Measurements from ENCODE around the gene PDE4D.
"Not testable (repeated sequence)": the region's sequence is repeated elsewhere in the genome, so short reads cannot be mapped to it uniquely, and the experiment has no call there.

The PDE4D gene

GRCh38 chr5:59600998-59601397 lies 292.5 kb downstream of the PDE4D start:
- no peak for DNase-seq

DNA sequence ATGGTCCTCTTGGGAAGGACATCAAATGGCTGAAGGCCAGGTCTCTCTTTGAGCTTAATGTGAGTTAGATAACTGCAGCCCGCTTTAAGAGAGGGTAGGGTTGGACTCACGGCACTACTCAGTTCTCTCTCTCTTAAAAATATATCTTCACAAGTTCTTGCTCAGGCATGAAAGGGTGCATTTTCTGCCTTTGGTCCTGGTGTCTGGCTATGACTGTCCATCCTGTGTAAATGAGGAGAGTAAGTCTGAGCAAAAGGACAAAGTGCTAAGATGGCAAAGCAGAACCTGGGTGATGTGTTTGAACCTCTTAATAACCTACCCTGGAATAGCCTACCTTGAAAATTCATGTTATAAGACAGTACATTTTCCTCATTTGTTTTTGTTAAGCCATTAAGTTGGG lies 293.4 kb downstream of the PDE4D start:
- DNase-seq = no peak

- no peak for DNase-seq
Observed at GRCh38 chr5:59599729-59600128, 293.8 kb downstream of the PDE4D start.

- no peak for DNase-seq
Observed at GRCh38 chr5:59598547-59598874, 295.0 kb downstream of the PDE4D start.

DNA sequence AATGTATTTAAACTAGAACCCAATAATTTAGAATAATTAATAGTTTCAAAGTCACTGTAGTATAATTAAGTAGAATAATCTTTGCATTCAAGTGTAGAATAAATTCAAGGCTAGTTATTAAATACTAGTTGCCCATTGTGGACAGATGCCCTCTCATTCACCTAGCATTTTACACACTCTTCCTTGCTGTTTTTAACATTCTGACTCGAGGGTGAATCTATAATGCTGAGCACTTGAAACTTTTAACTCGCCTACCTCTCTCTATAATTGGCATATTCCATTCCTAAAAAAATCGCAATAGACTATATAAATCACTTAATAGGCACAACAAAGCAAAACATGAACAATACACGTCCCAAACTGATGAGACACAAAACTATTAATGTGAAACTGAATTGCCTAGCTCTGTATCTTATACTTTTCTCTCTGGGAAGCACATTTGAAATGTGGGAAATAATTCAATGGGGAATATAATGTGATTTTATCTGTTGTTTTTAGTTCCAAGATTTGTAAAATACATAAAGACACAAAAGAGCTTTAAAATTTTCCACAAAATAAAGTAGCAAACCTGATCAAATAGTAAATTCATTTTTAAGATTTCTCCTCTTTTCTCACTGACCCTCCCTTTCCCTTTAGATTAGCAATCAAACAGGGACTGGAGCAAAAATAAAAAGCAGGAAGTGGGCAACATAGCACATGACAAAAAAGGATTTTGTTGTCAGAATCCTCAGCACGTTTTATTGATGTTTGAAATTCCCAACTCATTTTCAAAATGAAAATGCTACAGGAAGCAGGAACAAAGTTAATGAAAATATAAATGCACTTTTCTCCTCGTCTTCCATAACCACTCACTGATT lies 295.6 kb downstream of the PDE4D start:
- DNase-seq = no peak

- DNase-seq = no peak
Observed at GRCh38 chr5:59596586-59597350, 296.8 kb downstream of the PDE4D start.

DNA sequence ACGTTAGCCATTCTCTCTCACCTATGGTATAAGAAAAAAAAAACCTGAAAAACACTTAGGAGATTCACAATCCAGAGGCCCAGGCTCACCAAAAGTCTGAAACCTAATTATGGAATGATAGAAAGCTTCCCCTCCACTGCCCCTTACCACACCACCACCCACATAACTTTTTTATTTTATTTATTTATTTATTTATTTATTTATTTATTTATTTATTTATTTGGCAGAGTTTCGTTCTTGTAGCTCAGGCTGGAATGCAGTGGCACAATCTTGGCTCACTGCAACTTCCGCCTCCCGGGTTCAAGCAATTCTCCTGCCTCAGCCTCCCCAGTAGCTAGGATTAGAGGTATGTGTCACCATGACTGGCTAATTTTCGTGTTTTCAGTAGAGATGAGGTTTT lies 299.4 kb downstream of the PDE4D start:
- DNase-seq = not testable (repeated sequence)

DNA sequence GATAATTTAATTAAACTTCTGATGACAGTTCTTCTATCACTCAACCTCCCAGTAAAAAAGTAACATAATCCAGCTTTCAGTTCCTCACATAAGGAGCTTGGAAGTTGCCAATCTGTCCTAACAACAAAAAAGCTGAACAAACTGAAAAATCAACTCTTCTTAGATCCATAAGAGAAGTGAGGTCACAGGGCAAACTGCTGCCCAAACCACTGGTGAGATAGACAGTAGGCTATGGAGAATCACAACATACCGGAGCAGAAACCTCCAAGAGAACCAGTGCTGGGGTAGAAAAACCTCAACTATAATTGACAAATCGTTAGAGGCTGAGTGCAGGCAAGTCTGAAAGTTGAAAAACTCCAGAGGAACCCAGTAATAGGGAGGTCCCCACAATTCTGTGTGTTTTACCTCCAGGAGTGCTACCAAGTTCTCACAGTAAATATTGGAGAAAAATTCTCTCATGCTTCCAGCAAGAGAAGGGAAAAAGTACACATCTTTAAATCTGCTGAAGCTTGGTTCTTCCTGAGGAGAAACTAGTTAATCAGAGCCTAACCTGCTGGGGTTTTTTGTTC lies 300.0 kb downstream of the PDE4D start:
- no peak for DNase-seq

- DNase-seq = no peak
Observed at GRCh38 chr5:59592101-59592500, 301.4 kb downstream of the PDE4D start.

- DNase-seq = no peak
Observed at GRCh38 chr5:59591162-59591561, 302.4 kb downstream of the PDE4D start.

DNA sequence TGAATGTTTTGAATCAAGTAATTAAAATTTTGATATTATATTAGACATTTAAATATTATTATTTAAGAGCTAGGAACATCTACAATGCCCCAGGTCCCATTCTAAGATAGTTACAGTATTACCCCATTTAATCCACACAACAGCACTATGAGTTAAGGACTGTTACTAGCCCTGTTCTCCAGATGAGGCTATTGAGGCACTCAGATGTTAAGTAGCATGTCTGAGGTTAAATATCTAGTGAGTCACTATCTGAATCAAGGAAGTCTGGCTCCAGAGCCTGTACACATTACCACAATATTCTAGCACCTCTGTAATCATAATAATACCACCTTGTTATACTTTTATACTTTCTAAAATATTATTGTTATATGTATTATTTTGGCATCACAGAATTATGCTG lies 304.6 kb downstream of the PDE4D start:
- no peak for DNase-seq

DNA sequence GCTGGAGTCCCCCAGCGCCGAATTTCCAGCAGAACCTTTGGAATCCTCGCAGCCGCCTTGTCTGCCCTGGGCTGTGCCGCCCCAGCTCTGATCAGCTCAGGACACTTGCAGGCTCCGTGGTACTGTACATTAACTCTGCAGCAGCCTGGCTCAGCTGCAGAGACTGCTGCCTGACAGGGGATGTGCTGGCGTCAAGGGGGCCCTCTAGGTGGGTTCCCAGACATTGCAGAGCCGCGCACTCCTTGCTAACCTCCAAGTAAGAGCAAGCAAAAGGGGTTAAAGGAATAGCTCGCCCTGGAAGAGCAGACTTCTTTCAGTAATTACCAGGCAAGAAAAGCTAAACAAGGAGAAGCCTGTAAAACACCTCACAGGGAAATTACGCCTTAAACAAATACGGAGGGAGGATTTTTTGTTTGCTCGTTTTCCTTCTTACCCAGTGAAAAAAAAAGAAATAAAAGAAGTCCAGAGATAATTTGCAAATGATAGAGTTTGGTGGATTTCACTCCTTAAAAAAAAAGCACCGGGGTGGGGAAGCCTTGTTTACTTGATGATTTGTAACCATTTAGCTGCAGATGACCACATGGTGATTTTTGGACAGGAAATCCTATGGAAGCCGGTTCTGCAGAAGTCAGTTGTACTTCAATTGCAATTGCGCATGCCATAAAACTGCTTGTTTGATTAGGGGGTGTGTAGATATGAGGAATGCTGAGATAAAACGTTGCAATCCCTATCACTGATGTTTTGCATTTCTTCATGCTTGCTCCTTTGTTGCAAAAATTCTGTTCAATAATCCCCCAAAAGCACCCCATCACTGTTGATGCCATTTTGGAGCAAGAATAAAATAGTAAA lies 305.8 kb downstream of the PDE4D start:
- DNase-seq = peak; percentile 85

DNA sequence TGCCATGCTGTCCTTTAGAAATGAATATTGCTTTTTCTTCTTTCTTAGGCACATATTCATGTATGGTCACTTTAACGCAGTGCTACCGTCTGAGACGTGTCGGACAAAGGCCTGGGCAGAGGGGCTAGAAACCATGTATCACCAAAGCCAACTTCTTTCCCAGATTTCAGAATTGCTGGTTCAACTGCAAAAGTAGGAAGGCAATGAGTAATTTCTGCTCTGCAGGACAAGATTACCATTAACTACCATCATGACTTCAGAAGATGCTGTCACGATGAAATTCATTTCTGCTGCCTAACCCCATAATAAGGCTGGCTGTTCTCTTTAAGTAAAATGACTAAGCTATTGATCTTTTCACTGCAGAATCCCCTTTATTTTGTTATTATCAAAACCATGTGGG lies 306.7 kb downstream of the PDE4D start:
- DNase-seq = no peak

GRCh38 chr5:59584858-59585846 lies 308.4 kb downstream of the PDE4D start:
- no peak for DNase-seq

- DNase-seq = no peak
Observed at GRCh38 chr5:59583810-59584562, 309.5 kb downstream of the PDE4D start.

DNA sequence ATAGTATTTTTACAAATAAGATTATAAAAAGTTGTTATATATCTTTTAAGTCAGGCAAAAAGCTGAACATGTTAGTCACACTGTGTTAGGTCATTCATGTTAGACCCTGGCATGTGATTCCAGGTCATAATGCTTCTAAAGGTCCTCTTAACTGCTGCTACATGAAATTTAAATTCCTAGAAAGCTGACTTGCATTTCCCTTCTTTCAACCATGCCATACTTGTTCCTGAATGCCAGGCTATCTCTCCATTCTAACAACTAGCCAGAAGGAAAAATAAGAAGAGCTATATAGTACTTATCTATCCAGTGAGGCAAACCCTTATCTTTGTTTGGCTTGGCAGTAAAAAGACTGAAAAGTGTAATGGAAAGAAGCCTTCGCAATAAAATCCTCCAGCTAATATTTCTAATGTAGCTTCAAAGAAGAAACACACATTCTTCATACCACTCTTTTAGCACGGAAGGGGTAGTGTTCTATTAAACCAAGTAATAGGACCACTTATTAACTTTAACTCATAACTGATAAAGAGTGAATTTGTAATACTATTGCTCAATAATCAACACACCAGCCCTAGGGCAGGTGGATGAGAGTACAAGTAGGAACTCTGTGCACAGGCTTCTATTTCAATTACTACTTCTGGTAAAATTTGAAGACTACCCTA lies 310.2 kb downstream of the PDE4D start:
- no peak for DNase-seq

GRCh38 chr5:59582746-59583145 lies 310.8 kb downstream of the PDE4D start:
- DNase-seq = no peak

GRCh38 chr5:59579824-59580167 lies 313.7 kb downstream of the PDE4D start:
- no peak for DNase-seq

DNA sequence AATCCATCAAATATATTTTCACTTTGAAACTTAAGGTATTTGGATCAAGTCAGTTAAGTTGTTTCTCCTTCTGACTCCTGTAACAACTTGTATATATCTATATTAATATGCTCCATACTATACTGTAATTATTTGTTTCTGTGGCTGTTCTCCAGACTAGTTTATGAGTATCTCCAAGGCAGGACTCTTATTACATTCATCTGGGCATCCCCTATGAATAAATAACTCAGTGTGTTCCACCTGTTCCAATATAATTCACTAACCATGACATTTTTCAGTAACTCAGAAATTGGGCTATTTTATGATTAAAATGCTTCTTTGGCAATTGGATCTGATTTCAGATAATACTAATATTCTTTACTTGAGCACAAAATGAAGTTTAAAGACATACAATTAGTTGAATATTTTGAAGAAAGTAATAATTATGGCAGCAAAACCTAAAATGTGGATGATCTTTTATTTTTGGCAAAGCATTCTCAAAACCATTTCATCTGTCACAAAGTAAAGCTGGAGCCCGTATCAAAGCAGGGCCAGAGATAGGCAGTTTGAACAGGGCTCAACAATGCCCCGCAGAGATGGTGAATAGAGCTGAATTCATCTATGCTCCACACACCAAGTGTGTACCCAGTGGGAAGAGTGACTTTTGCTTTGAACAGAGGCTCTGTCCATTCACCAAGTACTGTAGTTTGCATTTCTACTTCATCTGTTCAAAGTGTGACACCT lies 314.3 kb downstream of the PDE4D start:
- no peak for DNase-seq

GRCh38 chr5:59577485-59577884 lies 316.0 kb downstream of the PDE4D start:
- DNase-seq = no peak

All from left hindlimb (tissue), 1 donor.